Endothelial cell of umbilical vein (primary cell): ENCODE measurements around the gene SAMSN1. TPM values are rescaled to one million over a fixed set of nuclear protein-coding genes. Genes with fewer than 3 reads are reported as not detected.

Experiments
- BruUV-seq: library from RNA; stranded (reverse); fragments of 400-500 nt; replicated peaks from 2 replicates; lab custom pipeline; 2021; lab: Mats Ljungman, UMichigan
- CTCF ChIA-PET: fragments of 300-600, 350-600 bp; sonication (Branson Sonifier 250); formaldehyde crosslinking; loops from one replicate; lab custom pipeline; 2021; ENCODE audit warnings: antibody characterized with exemption, inconsistent platforms; lab: Charles Lee
- POLR2A ChIA-PET: fragments of 300-600, 350-600 bp; sonication (Branson Sonifier 250); formaldehyde crosslinking; loops from one replicate; lab custom pipeline; 2021; ENCODE audit warnings: antibody characterized with exemption, inconsistent platforms; lab: Charles Lee
- DNase-seq: peaks from one replicate; pipeline ENCODE4 v3.0.0-alpha.2; 2011; ENCODE audit warnings: low read depth, low spot score
- FAIRE-seq: peaks from 2 replicates; lab custom pipeline; 2011; peaks lifted over from hg19 to GRCh38; lab: Jason Lieb, UNC
- H2AFZ ChIP-seq: 2 replicates; pipeline ENCODE4 v1.6.0; 2012; ENCODE audit warnings: low read depth, low read length, control low read depth, inconsistent platforms
- H3K27ac ChIP-seq: 2 replicates; pipeline ENCODE4 v1.5.1; 2011; ENCODE audit warnings: low read depth, mild to moderate bottlenecking, control low read depth, low read length, moderate library complexity; ENCODE audit not compliant: insufficient read depth
- H3K27me3 ChIP-seq, 2 experiments: 2 replicates each; pipeline versions ENCODE4 v1.6.0 to v1.6.1; 2011; ENCODE audit warnings: low read length in 2 of 2, mixed read lengths in 1 of 2; ENCODE audit not compliant: control insufficient read depth in 2 of 2, insufficient read depth in 2 of 2
- H3K36me3 ChIP-seq, 2 experiments: 2 replicates in 1 of 2; 3 replicates in 1 of 2; pipeline ENCODE4 v1.5.1; 2011; ENCODE audit warnings: low read length in 2 of 2, mild to moderate bottlenecking in 1 of 2, moderate library complexity in 1 of 2; ENCODE audit not compliant: control insufficient read depth in 2 of 2, insufficient read depth in 2 of 2; ENCODE audit errors: extremely low read depth in 1 of 2
- H3K4me1 ChIP-seq: 3 replicates; pipeline ENCODE4 v1.5.1; 2011; ENCODE audit warnings: mild to moderate bottlenecking, low read length; ENCODE audit not compliant: control insufficient read depth, insufficient read depth; ENCODE audit errors: extremely low read depth
- H3K4me2 ChIP-seq: 2 replicates; pipeline ENCODE4 v1.6.1; 2011; ENCODE audit warnings: low read length, control low read depth, mixed read lengths; ENCODE audit not compliant: insufficient read depth
- H3K4me3 ChIP-seq, 3 experiments: fragments of 200-600 bp in 1 of 3; sonication (generic), shearing (Covaris generic) in 1 of 3; replicated peaks in 1 of 3; 2 replicates each; pipeline ENCODE4 v1.5.1; 2011 to 2016; ENCODE audit warnings: control low read depth in 3 of 3, low read length in 3 of 3, mild to moderate bottlenecking in 2 of 3, inconsistent platforms in 1 of 3, low read depth in 1 of 3, moderate library complexity in 1 of 3; ENCODE audit not compliant: insufficient read depth in 1 of 3
- H3K79me2 ChIP-seq: 2 replicates; pipeline ENCODE4 v1.6.0; 2012; ENCODE audit warnings: low read length, inconsistent platforms; ENCODE audit not compliant: control insufficient read depth, insufficient read depth
- H3K9ac ChIP-seq: replicated peaks from 2 replicates; pipeline ENCODE3; 2011; ENCODE audit warnings: low read length, control low read depth; ENCODE audit not compliant: insufficient read depth; ENCODE audit errors: extremely low read depth
- H3K9me1 ChIP-seq: replicated peaks from 3 replicates; pipeline ENCODE4 v1.6.0; 2011; ENCODE audit warnings: mild to moderate bottlenecking, low read length; ENCODE audit not compliant: control insufficient read depth, insufficient read depth; ENCODE audit errors: extremely low read depth
- H3K9me3 ChIP-seq: replicated peaks from 2 replicates; pipeline ENCODE4 v1.5.1; 2012; ENCODE audit warnings: low read length, inconsistent platforms; ENCODE audit not compliant: control insufficient read depth, insufficient read depth
- H4K20me1 ChIP-seq: replicated peaks from 2 replicates; pipeline ENCODE3; 2011; ENCODE audit warnings: mild to moderate bottlenecking, low read length; ENCODE audit not compliant: control insufficient read depth, insufficient read depth; ENCODE audit errors: extremely low read depth
- EZH2 ChIP-seq: IDR thresholded peaks from 2 replicates; pipeline ENCODE4 v1.6.1; 2012; ENCODE audit warnings: borderline replicate concordance, low read depth, mild to moderate bottlenecking, moderate library complexity, low read length, inconsistent platforms; ENCODE audit not compliant: severe bottlenecking
- FOS ChIP-seq: IDR thresholded peaks from 2 replicates; pipeline ENCODE4 v1.6.1; 2011; ENCODE audit warnings: mild to moderate bottlenecking, low read length, moderate library complexity, borderline replicate concordance; ENCODE audit not compliant: insufficient read depth
- GATA2 ChIP-seq: IDR thresholded peaks from 2 replicates; pipeline ENCODE4 v1.7.0; 2011; ENCODE audit warnings: low read depth, mild to moderate bottlenecking, moderate library complexity, mixed read lengths, low read length; ENCODE audit not compliant: insufficient read length, insufficient read depth
- JUN ChIP-seq: IDR thresholded peaks from 2 replicates; pipeline ENCODE4 v1.6.1; 2011; ENCODE audit warnings: borderline replicate concordance, low read depth; ENCODE audit not compliant: insufficient read length, insufficient read depth
- MYC ChIP-seq: IDR thresholded peaks from one replicate; pipeline ENCODE4 v1.6.1; 2011; ENCODE audit warnings: mild to moderate bottlenecking, low read depth, low read length
- POLR2A ChIP-seq: IDR thresholded peaks from 2 replicates; pipeline ENCODE4 v1.6.1; 2012; ENCODE audit warnings: low read depth, mild to moderate bottlenecking, control low read depth, low read length
- POLR2AphosphoS5 ChIP-seq: IDR thresholded peaks from 2 replicates; pipeline ENCODE4 v1.6.1; 2012; ENCODE audit warnings: low read depth, mild to moderate bottlenecking, control low read depth, low read length, moderate library complexity; ENCODE audit not compliant: insufficient read depth
- dilution Hi-C: fragments of 300-500 bp; cut with MboI; formaldehyde crosslinking; loops from one replicate; pipeline ENCODE4 v1.15.0; 2019; ENCODE audit warnings: low sequenced_read_pairs; ENCODE audit not compliant: extremely low pct_ligation_motif_present
- intact Hi-C: fragments of 100-400 bp; cut with micrococcal nuclease; formaldehyde crosslinking; loops from one replicate; pipeline ENCODE4 v1.10.0; 2022
- polyA plus RNA-seq, 4 experiments: library from polyadenylated mRNA; depleted of rRNA in 3 of 4; stranded (reverse) in 3 of 4; unstranded in 1 of 4; fragments of >200 nt; gene quantifications; 2 replicates each; pipeline versions ENCODE4 v1.2.1 to v1.2.3, GENCODE V29; 2011 to 2012; ENCODE audit warnings: missing spikeins in 1 of 4
- total RNA-seq: library from RNA; stranded (reverse); gene quantifications from 2 replicates; pipeline ENCODE4 v1.2.3, GENCODE V29; 2021
- TF ChIP-seq, protein P1 (sequence below), 2 donors: IDR thresholded peaks; 1 replicate in 1 of 2; 2 replicates in 1 of 2; pipeline ENCODE4 v1.5.1; 2011; ENCODE audit warnings: low read length in 2 of 2, mild to moderate bottlenecking in 2 of 2, moderate library complexity in 2 of 2, control low read depth in 1 of 2, inconsistent platforms in 1 of 2, low read depth in 1 of 2; ENCODE audit not compliant: insufficient read depth in 1 of 2; ENCODE audit errors: extremely low read depth in 1 of 2
- TF ChIP-seq, protein P2 (sequence below): IDR thresholded peaks from 2 replicates; pipeline ENCODE4 v1.6.1; 2011; ENCODE audit not compliant: insufficient read depth, insufficient read length

Gene SAMSN1
- total and polyA plus RNA-seq, 2 donors (not counting 3 experiments of a cell fraction or from before 2014, with no cell fraction given), result 2.5 to 5.3 TPM

DNA sequence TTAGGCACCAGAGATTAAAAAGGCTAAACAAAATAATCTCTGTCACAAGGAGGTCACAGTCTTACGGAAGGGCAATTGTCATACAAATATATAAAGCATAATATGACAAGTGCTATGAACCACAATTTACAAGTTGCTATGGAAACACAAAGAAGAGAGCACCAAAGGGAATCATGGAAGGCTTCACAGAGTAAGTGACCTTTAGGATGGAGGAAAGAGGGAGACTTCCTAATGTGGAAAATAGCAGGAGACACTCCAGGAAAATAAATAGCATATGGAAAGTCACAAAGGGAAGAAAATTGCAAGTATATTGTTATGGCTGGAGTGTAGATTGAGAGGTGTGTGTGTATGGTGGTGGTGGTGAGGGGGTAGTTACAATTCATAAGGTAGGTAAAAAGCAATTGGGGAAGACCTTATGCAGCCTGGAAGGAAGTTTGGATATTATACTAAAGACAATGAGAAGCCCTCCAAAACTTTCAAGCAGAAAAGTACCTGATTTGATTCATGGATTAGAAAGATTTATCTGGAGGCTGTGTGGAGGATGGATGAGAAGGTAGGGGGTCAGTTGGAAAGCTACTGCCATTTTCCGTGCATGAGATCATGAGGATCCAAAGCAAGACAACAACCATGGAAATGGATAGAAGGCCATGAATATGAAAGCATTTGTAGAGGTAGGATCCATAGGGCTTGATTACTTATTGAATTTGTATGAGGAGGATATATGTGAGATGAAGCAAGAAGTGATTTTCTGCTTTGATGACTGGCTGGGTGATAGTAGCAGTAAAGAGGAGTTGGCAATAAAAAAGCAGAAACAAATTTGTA is 61.7 kb downstream of the SAMSN1 start:
- POLR2A ChIA-PET, result no interaction called here
- intact Hi-C loops (no loop called here), dilution Hi-C loops (no loop called here)
- CTCF ChIA-PET, result no interaction called here
- Histone ChIP-seq H3K27me3 (no peaks in the 10 kb centered on the region), H3K79me2 (no peaks in the 10 kb centered on the region), H3K4me2 (no peak overlapping the region), H2AFZ (no peak overlapping the region), H3K9ac (no peak overlapping the region), H3K4me3 (no peak overlapping the region), H3K36me3 (no peaks in the 10 kb centered on the region), H4K20me1 (no peaks in the 10 kb centered on the region), H3K9me3 (no peaks in the 10 kb centered on the region), H3K27ac (no peak overlapping the region), H3K4me1 (peaks cover 7% of the 10 kb centered on the region), H3K9me1 (no peaks in the 10 kb centered on the region)
- FAIRE-seq, result no peak
- TF ChIP-seq EZH2, result no peak
- no peak for TF ChIP-seq POLR2AphosphoS5
- TF ChIP-seq FOS, result no peak
- TF ChIP-seq JUN, result no peak
- TF ChIP-seq, protein P1, sequence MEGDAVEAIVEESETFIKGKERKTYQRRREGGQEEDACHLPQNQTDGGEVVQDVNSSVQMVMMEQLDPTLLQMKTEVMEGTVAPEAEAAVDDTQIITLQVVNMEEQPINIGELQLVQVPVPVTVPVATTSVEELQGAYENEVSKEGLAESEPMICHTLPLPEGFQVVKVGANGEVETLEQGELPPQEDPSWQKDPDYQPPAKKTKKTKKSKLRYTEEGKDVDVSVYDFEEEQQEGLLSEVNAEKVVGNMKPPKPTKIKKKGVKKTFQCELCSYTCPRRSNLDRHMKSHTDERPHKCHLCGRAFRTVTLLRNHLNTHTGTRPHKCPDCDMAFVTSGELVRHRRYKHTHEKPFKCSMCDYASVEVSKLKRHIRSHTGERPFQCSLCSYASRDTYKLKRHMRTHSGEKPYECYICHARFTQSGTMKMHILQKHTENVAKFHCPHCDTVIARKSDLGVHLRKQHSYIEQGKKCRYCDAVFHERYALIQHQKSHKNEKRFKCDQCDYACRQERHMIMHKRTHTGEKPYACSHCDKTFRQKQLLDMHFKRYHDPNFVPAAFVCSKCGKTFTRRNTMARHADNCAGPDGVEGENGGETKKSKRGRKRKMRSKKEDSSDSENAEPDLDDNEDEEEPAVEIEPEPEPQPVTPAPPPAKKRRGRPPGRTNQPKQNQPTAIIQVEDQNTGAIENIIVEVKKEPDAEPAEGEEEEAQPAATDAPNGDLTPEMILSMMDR (IDR thresholded peaks at IDR 0.05; ENCODE audit: extremely low read depth in 1 of 2, insufficient read depth in 1 of 2, low read depth in 1 of 2, low read length in 2 of 2), result no peak
- TF ChIP-seq, protein P2, sequence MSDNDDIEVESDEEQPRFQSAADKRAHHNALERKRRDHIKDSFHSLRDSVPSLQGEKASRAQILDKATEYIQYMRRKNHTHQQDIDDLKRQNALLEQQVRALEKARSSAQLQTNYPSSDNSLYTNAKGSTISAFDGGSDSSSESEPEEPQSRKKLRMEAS, result no peak
- no peak for TF ChIP-seq POLR2A
- no peak for TF ChIP-seq MYC
- TF ChIP-seq GATA2, result no peak
- no peak for DNase-seq
- no TSS peak for BruUV-seq
